Neutrophil (primary cell): ENCODE data around the gene MTOR.

Experiments used
- H3K27ac ChIP-seq: fragments of 200-600 bp; sonication (generic); 2 replicates; pipeline ENCODE4 v1.5.1; 2016; ENCODE audit warnings: mild to moderate bottlenecking, moderate library complexity
- H3K27me3 ChIP-seq: fragments of 200-600 bp; sonication (generic); 2 replicates; pipeline ENCODE4 v1.6.0; 2016; ENCODE audit warnings: mild to moderate bottlenecking
- H3K36me3 ChIP-seq: fragments of 200-600 bp; sonication (generic); 2 replicates; pipeline ENCODE4 v1.5.1; 2017
- H3K4me1 ChIP-seq, 2 experiments: fragments of 200-600 bp in 1 of 2; sonication (generic) in 1 of 2; 1 replicate in 1 of 2; 2 replicates in 1 of 2; pipeline versions ENCODE4 v1.5.1 to v1.6.1; 2013 to 2016; ENCODE audit warnings: low read depth in 1 of 2, low read length in 1 of 2, mild to moderate bottlenecking in 1 of 2, moderate library complexity in 1 of 2; ENCODE audit not compliant: control insufficient read depth in 1 of 2, insufficient read depth in 1 of 2
- H3K4me3 ChIP-seq, 2 experiments: fragments of 200-600 bp in 1 of 2; sonication (generic) in 1 of 2; 1 replicate in 1 of 2; 2 replicates in 1 of 2; pipeline ENCODE4 v1.5.1; 2013 to 2016; ENCODE audit warnings: low read depth in 1 of 2, low read length in 1 of 2, mild to moderate bottlenecking in 1 of 2, moderate library complexity in 1 of 2
- H3K9me3 ChIP-seq: fragments of 200-600 bp; sonication (generic); 2 replicates; pipeline ENCODE4 v1.5.1; 2016
- TF ChIP-seq, protein P1 (sequence below): fragments of 200-600 bp; sonication (generic); IDR thresholded peaks from 2 replicates; pipeline ENCODE4 v1.5.1; 2016; ENCODE audit warnings: antibody characterized with exemption

Gene MTOR

GRCh38 chr1:11229203-11229602, 33.1 kb downstream of the MTOR start:
- Histone ChIP-seq H3K4me3 (no peak overlapping the region), H3K4me1 (no peaks in the 10 kb centered on the region), H3K36me3 (peaks cover 88% of the 10 kb centered on the region), H3K27ac (no peak overlapping the region), H3K9me3 (no peaks in the 10 kb centered on the region), H3K27me3 (no peaks in the 10 kb centered on the region)
- TF ChIP-seq, protein P1, sequence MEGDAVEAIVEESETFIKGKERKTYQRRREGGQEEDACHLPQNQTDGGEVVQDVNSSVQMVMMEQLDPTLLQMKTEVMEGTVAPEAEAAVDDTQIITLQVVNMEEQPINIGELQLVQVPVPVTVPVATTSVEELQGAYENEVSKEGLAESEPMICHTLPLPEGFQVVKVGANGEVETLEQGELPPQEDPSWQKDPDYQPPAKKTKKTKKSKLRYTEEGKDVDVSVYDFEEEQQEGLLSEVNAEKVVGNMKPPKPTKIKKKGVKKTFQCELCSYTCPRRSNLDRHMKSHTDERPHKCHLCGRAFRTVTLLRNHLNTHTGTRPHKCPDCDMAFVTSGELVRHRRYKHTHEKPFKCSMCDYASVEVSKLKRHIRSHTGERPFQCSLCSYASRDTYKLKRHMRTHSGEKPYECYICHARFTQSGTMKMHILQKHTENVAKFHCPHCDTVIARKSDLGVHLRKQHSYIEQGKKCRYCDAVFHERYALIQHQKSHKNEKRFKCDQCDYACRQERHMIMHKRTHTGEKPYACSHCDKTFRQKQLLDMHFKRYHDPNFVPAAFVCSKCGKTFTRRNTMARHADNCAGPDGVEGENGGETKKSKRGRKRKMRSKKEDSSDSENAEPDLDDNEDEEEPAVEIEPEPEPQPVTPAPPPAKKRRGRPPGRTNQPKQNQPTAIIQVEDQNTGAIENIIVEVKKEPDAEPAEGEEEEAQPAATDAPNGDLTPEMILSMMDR: no peak

DNA sequence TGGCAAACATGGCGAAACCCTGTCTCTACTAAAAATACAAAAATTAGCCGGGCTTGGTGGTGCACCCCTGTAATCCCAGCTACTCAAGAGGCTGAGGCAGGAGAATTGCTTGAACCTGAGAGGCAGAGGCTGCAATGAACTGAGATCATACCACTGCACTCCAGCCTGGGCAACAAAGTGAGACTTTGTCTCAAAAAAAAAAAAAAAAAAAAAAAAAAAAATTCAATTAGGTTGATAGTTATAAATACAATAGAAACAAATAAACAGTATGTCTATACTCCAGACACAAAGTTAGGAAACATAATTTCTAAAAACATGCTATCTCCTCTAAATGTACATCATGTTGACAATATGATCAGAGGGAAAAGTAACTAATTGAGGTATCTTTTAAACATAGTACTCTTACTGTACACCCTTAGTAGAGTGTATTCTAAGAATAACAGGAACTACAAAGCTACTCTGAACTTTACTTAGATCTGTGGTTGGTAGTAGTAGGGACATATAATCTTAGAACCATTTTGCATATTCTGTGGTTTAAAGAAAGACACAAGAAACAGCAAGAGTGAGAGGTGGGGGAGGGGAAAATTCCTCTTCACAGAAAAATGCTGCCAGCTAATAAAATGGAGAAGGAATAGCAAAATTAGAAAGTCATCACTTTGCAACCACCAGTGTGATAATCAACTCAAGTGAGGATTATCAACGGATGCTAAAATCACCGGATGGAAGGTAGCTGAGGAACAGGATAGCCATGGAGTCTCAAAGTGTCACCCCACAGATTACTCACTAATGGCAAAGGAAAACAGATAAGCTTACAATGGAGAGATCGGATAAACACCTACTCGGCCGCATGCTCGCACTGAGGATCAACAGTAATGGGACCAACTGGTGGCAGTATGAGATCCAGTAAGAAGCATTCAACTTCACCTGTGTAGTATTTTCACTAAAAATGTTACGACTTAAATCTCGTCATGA, 35.0 kb downstream of the MTOR start:
- Histone ChIP-seq H3K27ac (no peak overlapping the region), H3K36me3 (peaks cover 82% of the 10 kb centered on the region), H3K9me3 (no peaks in the 10 kb centered on the region), H3K4me1 (no peaks in the 10 kb centered on the region), H3K4me3 (no peak overlapping the region), H3K27me3 (no peaks in the 10 kb centered on the region)
- TF ChIP-seq, protein P1: no peak

DNA sequence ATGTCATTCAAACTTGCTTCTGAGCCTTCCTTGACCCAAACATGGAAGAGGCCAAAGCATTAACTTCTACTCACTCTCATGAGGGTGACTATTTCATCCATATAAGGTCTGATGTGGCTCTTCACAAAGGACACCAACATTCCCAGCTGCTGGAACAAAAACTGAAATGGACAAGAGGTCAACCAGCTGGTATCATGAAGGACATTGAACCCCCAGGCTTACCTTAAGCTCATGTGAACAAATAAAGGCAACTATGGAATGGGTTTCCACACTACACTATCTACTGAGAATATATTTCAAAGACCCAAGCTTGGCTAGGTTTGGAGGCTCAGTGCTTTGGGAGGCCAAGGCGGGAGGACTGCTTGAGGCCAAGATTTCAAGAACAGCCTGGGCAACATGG, 46.3 kb downstream of the MTOR start:
- no peaks in the 10 kb centered on the region for H3K9me3 ChIP-seq
- peaks cover 82% of the 10 kb centered on the region for H3K36me3 ChIP-seq
- no peak overlapping the region for H3K27ac ChIP-seq
- TF ChIP-seq, protein P1: no peak
- H3K4me3 ChIP-seq: no peak overlapping the region
- H3K4me1 ChIP-seq: no peaks in the 10 kb centered on the region
- no peaks in the 10 kb centered on the region for H3K27me3 ChIP-seq

DNA sequence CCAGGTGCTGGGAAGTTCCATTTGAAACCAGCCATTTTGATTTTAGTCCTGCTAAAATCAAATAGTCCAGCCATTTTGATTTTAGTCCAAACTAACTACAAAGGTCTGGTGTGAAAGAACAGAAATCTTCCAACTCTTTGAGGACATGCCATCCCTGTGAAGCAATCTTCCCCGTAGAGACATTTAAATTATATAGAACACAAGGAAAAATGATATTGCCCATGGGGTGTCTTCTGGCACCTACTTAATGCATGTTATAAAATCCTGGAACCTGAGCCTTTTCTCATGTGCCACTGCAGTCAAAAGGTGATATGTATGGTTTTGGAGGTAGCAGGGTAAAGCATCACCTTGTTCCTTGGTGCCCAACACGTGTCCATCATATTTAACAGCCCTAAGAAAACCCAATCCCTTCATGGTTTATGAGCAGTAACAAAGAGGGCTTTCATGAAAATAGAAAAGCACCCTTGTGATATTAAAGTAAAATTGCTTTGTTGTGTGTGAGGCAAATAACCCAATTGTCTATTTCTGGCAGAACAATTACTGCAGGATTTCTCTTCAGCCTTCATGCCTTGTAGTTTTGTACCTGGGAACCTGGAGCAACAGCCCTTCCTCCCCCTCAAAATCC, 46.9 kb downstream of the MTOR start:
- Histone ChIP-seq H3K9me3 (no peaks in the 10 kb centered on the region), H3K27me3 (no peaks in the 10 kb centered on the region), H3K36me3 (peaks cover 88% of the 10 kb centered on the region), H3K4me3 (no peak overlapping the region), H3K4me1 (no peaks in the 10 kb centered on the region), H3K27ac (no peak overlapping the region)
- TF ChIP-seq, protein P1: no peak

GRCh38 chr1:11214698-11215380, 47.5 kb downstream of the MTOR start:
- TF ChIP-seq, protein P1: no peak
- peaks cover 95% of the 10 kb centered on the region for H3K36me3 ChIP-seq
- no peak overlapping the region for H3K4me3 ChIP-seq
- H3K9me3 ChIP-seq: no peaks in the 10 kb centered on the region
- no peak overlapping the region for H3K27ac ChIP-seq
- no peaks in the 10 kb centered on the region for H3K4me1 ChIP-seq
- H3K27me3 ChIP-seq: no peaks in the 10 kb centered on the region
